Mucosa of descending colon (tissue), 3 donors: Measurements from ENCODE around the gene ZBTB21. TPM values are rescaled to one million over a fixed set of nuclear protein-coding genes. Genes with fewer than 3 reads are reported as not detected.

ENCODE experiments used
- ATAC-seq: fragments of 200-7000 bp; cut with Tn5 transposase; one replicate; pipeline ENCODE4 v1.9.1; 2020; ENCODE audit warnings: mild to moderate bottlenecking, moderate library complexity
- DNase-seq, 3 donors: peaks; one replicate each; pipeline ENCODE4 v3.0.0-alpha.2; 2020
- H3K36me3 ChIP-seq: fragments of 200-600 bp; one replicate; pipeline ENCODE4 v1.8.0; 2021; ENCODE audit warnings: low read depth, mild to moderate bottlenecking
- H3K4me1 ChIP-seq: fragments of 200-600 bp; one replicate; pipeline ENCODE4 v1.8.0; 2021; ENCODE audit warnings: low read depth, mild to moderate bottlenecking
- H3K4me3 ChIP-seq: fragments of 200-600 bp; one replicate; pipeline ENCODE4 v1.8.0; 2021; ENCODE audit warnings: mild to moderate bottlenecking
- H3K9me3 ChIP-seq: fragments of 200-600 bp; one replicate; pipeline ENCODE4 v1.8.0; 2021; ENCODE audit warnings: mild to moderate bottlenecking
- CTCF ChIP-seq: fragments of 200-600 bp; IDR thresholded peaks from one replicate; pipeline ENCODE4 v1.8.0; 2022; ENCODE audit warnings: antibody characterized with exemption, mild to moderate bottlenecking
- intact Hi-C, 2 donors: fragments of 100-400 bp; cut with DNase I in 1 of 2; cut with micrococcal nuclease in 1 of 2; formaldehyde crosslinking; loops; one replicate each; pipeline versions ENCODE4 v1.11.0 to v1.11.1; 2022; cut with DNase I, micrococcal nuclease
- total RNA-seq, 3 donors: library from RNA; stranded (reverse); fragmentation: NEBNext Ultra II Directional in 2 of 3; extraction: Animal tissue kit (Norgen Biotek cat#: 25700) in 2 of 3; gene quantifications; one replicate each; pipeline versions ENCODE4 v1.2.1 to v1.2.4, GENCODE V29; 2021 to 2023
- donor health status: DM: no; HTN: no; CAD: no; lungs with moderate emphysema.
- donor health status: DM: no; HTN: no; CAD: no.
- donor health status: DM: no; HTN: yes; CAD: no.

ZBTB21 gene
- total RNA-seq, 3 donors from 2014 or later, result 11.8 to 18.9 (median 14.6) TPM

- intact Hi-C loops, result no loop called here
- Histone ChIP-seq H3K4me1 (peaks cover 11% of the 10 kb centered on the region), H3K9me3 (no peaks in the 10 kb centered on the region), H3K4me3 (no peak overlapping the region), H3K36me3 (no peaks in the 10 kb centered on the region)
- no peak for TF ChIP-seq CTCF
- ATAC-seq (no peak), DNase-seq (no peak)
Observed at GRCh38 chr21:41970751-41971653, 39.2 kb downstream of the ZBTB21 start.

- DNase-seq, result no peak
- Histone ChIP-seq H3K9me3 (no peaks in the 10 kb centered on the region), H3K4me1 (peaks cover 11% of the 10 kb centered on the region), H3K4me3 (no peak overlapping the region), H3K36me3 (no peaks in the 10 kb centered on the region)
- intact Hi-C loops, result no loop called here
- no peak for TF ChIP-seq CTCF
- no peak for ATAC-seq
Observed at GRCh38 chr21:41970106-41970391, 40.1 kb downstream of the ZBTB21 start.

GRCh38 chr21:41967708-41968107 lies 42.5 kb downstream of the ZBTB21 start:
- DNase-seq, result no peak

GRCh38 chr21:41966872-41967621 lies 43.1 kb downstream of the ZBTB21 start:
- no peaks in the 10 kb centered on the region for H3K4me1 ChIP-seq
- no peak overlapping the region for H3K4me3 ChIP-seq
- H3K36me3 ChIP-seq, result no peaks in the 10 kb centered on the region
- ATAC-seq, result no peak
- no peak for TF ChIP-seq CTCF
- intact Hi-C loops, result no loop called here
- H3K9me3 ChIP-seq, result no peaks in the 10 kb centered on the region
- DNase-seq, result no peak

More at GRCh38 chr21:41967708-41968107, 42.5 kb downstream of the ZBTB21 start:
- intact Hi-C loops, result no loop called here
- no peak for ATAC-seq
- H3K36me3 ChIP-seq, result no peaks in the 10 kb centered on the region
- TF ChIP-seq CTCF, result no peak
- H3K4me1 ChIP-seq, result no peaks in the 10 kb centered on the region
- no peak overlapping the region for H3K4me3 ChIP-seq
- no peaks in the 10 kb centered on the region for H3K9me3 ChIP-seq

GRCh38 chr21:41966041-41966833 lies 43.9 kb downstream of the ZBTB21 start:
- no peaks in the 10 kb centered on the region for H3K4me1 ChIP-seq
- no peak for ATAC-seq

More at GRCh38 chr21:41966041-41966833, 43.9 kb downstream of the ZBTB21 start:
- no peaks in the 10 kb centered on the region for H3K9me3 ChIP-seq
- no peak for TF ChIP-seq CTCF
- intact Hi-C loops, result no loop called here
- no peaks in the 10 kb centered on the region for H3K36me3 ChIP-seq
- H3K4me3 ChIP-seq, result no peak overlapping the region
- DNase-seq, result no peak
